ENCODE measurements around the gene CEP68.

- TF ChIP-seq, protein P1, sequence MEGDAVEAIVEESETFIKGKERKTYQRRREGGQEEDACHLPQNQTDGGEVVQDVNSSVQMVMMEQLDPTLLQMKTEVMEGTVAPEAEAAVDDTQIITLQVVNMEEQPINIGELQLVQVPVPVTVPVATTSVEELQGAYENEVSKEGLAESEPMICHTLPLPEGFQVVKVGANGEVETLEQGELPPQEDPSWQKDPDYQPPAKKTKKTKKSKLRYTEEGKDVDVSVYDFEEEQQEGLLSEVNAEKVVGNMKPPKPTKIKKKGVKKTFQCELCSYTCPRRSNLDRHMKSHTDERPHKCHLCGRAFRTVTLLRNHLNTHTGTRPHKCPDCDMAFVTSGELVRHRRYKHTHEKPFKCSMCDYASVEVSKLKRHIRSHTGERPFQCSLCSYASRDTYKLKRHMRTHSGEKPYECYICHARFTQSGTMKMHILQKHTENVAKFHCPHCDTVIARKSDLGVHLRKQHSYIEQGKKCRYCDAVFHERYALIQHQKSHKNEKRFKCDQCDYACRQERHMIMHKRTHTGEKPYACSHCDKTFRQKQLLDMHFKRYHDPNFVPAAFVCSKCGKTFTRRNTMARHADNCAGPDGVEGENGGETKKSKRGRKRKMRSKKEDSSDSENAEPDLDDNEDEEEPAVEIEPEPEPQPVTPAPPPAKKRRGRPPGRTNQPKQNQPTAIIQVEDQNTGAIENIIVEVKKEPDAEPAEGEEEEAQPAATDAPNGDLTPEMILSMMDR (IDR thresholded peaks at IDR 0.05): no peak
- TF ChIP-seq ZFX (IDR thresholded peaks at IDR 0.05; ENCODE audit: borderline replicate concordance): no peak
Observed at GRCh38 chr2:65097844-65098243, 41.6 kb downstream of the CEP68 start.
